ENCODE results near the gene MYL7. TPM values are rescaled to one million over a fixed set of nuclear protein-coding genes. Genes with fewer than 3 reads are reported as not detected.
"Not testable (repeated sequence)": the region's sequence is repeated elsewhere in the genome, so short reads cannot be mapped to it uniquely, and the experiment has no call there.

Gene MYL7
- total RNA-seq, result not detected

GRCh38 chr7:44141221-44141850 lies at the start of gene MYL7:
MYL7 (minus strand) TSS chr7:44141332; CDS start chr7:44141305, 27 bp downstream.
- ChIA-PET POLR2A (no interaction called here), CTCF (interaction anchor here (1.1 kb wide), 1 partner anchor 29 kb away, joined by 4 read pairs; no protein-coding TSS in a partner anchor)

- ChIA-PET POLR2A (no interaction called here), CTCF (no interaction called here)
These were observed 49.1 kb upstream of the MYL7 start for GRCh38 chr7:44189993-44190872.

- CTCF ChIA-PET, result no interaction called here
- POLR2A ChIA-PET, result no interaction called here
These were observed 48.3 kb upstream of the MYL7 start, which contains the start of gene GCK for GRCh38 chr7:44189286-44189992. GCK (minus strand) TSS chr7:44189439; CDS start chr7:44188953, 486 bp downstream.

GRCh38 chr7:44188480-44189225 lies 47.5 kb upstream of the MYL7 start:
- ChIA-PET CTCF (no interaction called here), POLR2A (no interaction called here)

- POLR2A ChIA-PET, result no interaction called here
- CTCF ChIA-PET, result no interaction called here
These were observed 46.7 kb upstream of the MYL7 start for GRCh38 chr7:44187636-44188416.

GRCh38 chr7:44186736-44187135 lies 45.6 kb upstream of the MYL7 start:
- ChIA-PET CTCF (no interaction called here), POLR2A (no interaction called here)

GRCh38 chr7:44185729-44186128 lies 44.6 kb upstream of the MYL7 start:
- ChIA-PET CTCF (no interaction called here), POLR2A (no interaction called here)

GRCh38 chr7:44184873-44185446 lies 43.8 kb upstream of the MYL7 start:
- CTCF ChIA-PET, result no interaction called here
- POLR2A ChIA-PET, result no interaction called here

- ChIA-PET POLR2A (no interaction called here), CTCF (no interaction called here)
These were observed 43.2 kb upstream of the MYL7 start for GRCh38 chr7:44184206-44184872.

GRCh38 chr7:44183386-44183785 lies 42.3 kb upstream of the MYL7 start:
- POLR2A ChIA-PET, result no interaction called here
- CTCF ChIA-PET, result no interaction called here

- CTCF ChIA-PET, result no interaction called here
- POLR2A ChIA-PET, result no interaction called here
These were observed 41.7 kb upstream of the MYL7 start for GRCh38 chr7:44182827-44183226.

- POLR2A ChIA-PET, result no interaction called here
These were observed 39.5 kb upstream of the MYL7 start for GRCh38 chr7:44180631-44181030.

GRCh38 chr7:44177570-44178131 lies 36.5 kb upstream of the MYL7 start:
- POLR2A ChIA-PET, result no interaction called here
- CTCF ChIA-PET, result no interaction called here

More at GRCh38 chr7:44180631-44181030, 39.5 kb upstream of the MYL7 start:
- CTCF ChIA-PET, result no interaction called here

- POLR2A ChIA-PET, result no interaction called here
- CTCF ChIA-PET, result no interaction called here
These were observed 35.4 kb upstream of the MYL7 start for GRCh38 chr7:44176486-44176885.

GRCh38 chr7:44175730-44176129 lies 34.6 kb upstream of the MYL7 start:
- CTCF ChIA-PET, result no interaction called here
- POLR2A ChIA-PET, result no interaction called here

GRCh38 chr7:44174694-44174948 lies 33.5 kb upstream of the MYL7 start:
- POLR2A ChIA-PET, result not testable (repeated sequence)
- CTCF ChIA-PET, result interaction anchor here (0.6 kb wide), 1 partner anchor 300 kb away, joined by 3 read pairs; no protein-coding TSS in a partner anchor

- ChIA-PET CTCF (no interaction called here), POLR2A (no interaction called here)
These were observed 33.0 kb upstream of the MYL7 start for GRCh38 chr7:44173911-44174693.

Data from activated CD8-positive, alpha-beta memory T cell treated with anti-CD3 and anti-CD28 coated beads for 36 hours (primary cell).